Type B pancreatic cell (in vitro differentiated cells): ENCODE data around the gene STXBP4. TPM values are rescaled to one million over a fixed set of nuclear protein-coding genes. Genes with fewer than 3 reads are reported as not detected.

ENCODE experiments used
- DNase-seq: peaks from one replicate; pipeline ENCODE4 v3.0.0; 2021; ENCODE audit warnings: mixed read lengths; ENCODE audit not compliant: unreplicated experiment; ENCODE audit errors: extremely low spot score
- H3K27ac Mint-ChIP-seq: 2 replicates; pipeline ENCODE4 v1.8.0; 2021; ENCODE audit warnings: mild to moderate bottlenecking, mixed read lengths
- H3K27me3 Mint-ChIP-seq: 2 replicates; pipeline ENCODE4 v1.8.0; 2021; ENCODE audit warnings: mixed read lengths
- H3K36me3 Mint-ChIP-seq: 2 replicates; pipeline ENCODE4 v1.8.0; 2021; ENCODE audit warnings: mixed read lengths
- H3K4me1 Mint-ChIP-seq: one replicate; pipeline ENCODE4 v1.8.0; 2021; ENCODE audit warnings: mixed read lengths; ENCODE audit not compliant: unreplicated experiment
- H3K4me3 Mint-ChIP-seq: 2 replicates; pipeline ENCODE4 v1.8.0; 2021; ENCODE audit warnings: mild to moderate bottlenecking, mixed read lengths
- H3K9me3 Mint-ChIP-seq: 2 replicates; pipeline ENCODE4 v1.8.0; 2021; ENCODE audit warnings: mixed read lengths
- CTCF ChIP-seq: fragments of 200-600 bp; sonication (generic); conservative IDR thresholded peaks from 2 replicates; pipeline ENCODE4 v1.5.0; 2021; ENCODE audit warnings: antibody characterized with exemption, mild to moderate bottlenecking
- total RNA-seq: library from RNA; stranded (reverse); gene quantifications from 2 replicates; pipeline ENCODE4 v1.2.1, GENCODE V29; 2021; ENCODE audit warnings: low replicate concordance

The STXBP4 gene
- total RNA-seq, 1 donor from 2014 or later, result 23.7 TPM

GRCh38 chr17:55160501-55160900, 191.9 kb downstream of the STXBP4 start:
- Mint-ChIP-seq H3K27ac (no peak overlapping the region), H3K4me1 (peaks cover 6% of the 10 kb centered on the region), H3K4me3 (no peak overlapping the region), H3K9me3 (peaks cover 7% of the 10 kb centered on the region), H3K27me3 (no peaks in the 10 kb centered on the region), H3K36me3 (peaks cover 23% of the 10 kb centered on the region)
- no peak for DNase-seq
- no peak for TF ChIP-seq CTCF

- peaks cover 6% of the 10 kb centered on the region for H3K4me1 Mint-ChIP-seq
- no peak overlapping the region for H3K4me3 Mint-ChIP-seq
- DNase-seq, result no peak
- H3K27ac Mint-ChIP-seq, result no peak overlapping the region
- H3K27me3 Mint-ChIP-seq, result no peaks in the 10 kb centered on the region
- H3K9me3 Mint-ChIP-seq, result peaks cover 7% of the 10 kb centered on the region
- peaks cover 28% of the 10 kb centered on the region for H3K36me3 Mint-ChIP-seq
- TF ChIP-seq CTCF, result no peak
Observed at GRCh38 chr17:55161935-55162555, 193.5 kb downstream of the STXBP4 start.

- Mint-ChIP-seq H3K27ac (no peak overlapping the region), H3K27me3 (no peaks in the 10 kb centered on the region), H3K36me3 (peaks cover 28% of the 10 kb centered on the region), H3K4me1 (peaks cover 4% of the 10 kb centered on the region), H3K9me3 (peaks cover 7% of the 10 kb centered on the region), H3K4me3 (no peak overlapping the region)
- no peak for DNase-seq
- no peak for TF ChIP-seq CTCF
Observed at GRCh38 chr17:55162556-55162946, 194.0 kb downstream of the STXBP4 start.

- peaks cover 24% of the 10 kb centered on the region for H3K36me3 Mint-ChIP-seq
- no peak for DNase-seq
- no peak overlapping the region for H3K27ac Mint-ChIP-seq
- H3K27me3 Mint-ChIP-seq, result no peaks in the 10 kb centered on the region
- H3K4me1 Mint-ChIP-seq, result peaks cover 6% of the 10 kb centered on the region
- H3K9me3 Mint-ChIP-seq, result peaks cover 7% of the 10 kb centered on the region
- TF ChIP-seq CTCF, result no peak
- no peak overlapping the region for H3K4me3 Mint-ChIP-seq
Observed at GRCh38 chr17:55163408-55163807, 194.8 kb downstream of the STXBP4 start.

- DNase-seq, result no peak
- H3K4me1 Mint-ChIP-seq, result peaks cover 12% of the 10 kb centered on the region
- H3K27ac Mint-ChIP-seq, result no peak overlapping the region
- H3K9me3 Mint-ChIP-seq, result no peaks in the 10 kb centered on the region
- H3K36me3 Mint-ChIP-seq, result peaks cover 16% of the 10 kb centered on the region
- no peaks in the 10 kb centered on the region for H3K27me3 Mint-ChIP-seq
- no peak for TF ChIP-seq CTCF
- no peak overlapping the region for H3K4me3 Mint-ChIP-seq
Observed at GRCh38 chr17:55166506-55166905, 197.9 kb downstream of the STXBP4 start.
